Pancreas (tissue), 10 donors: ENCODE data around the gene KNDC1. TPM values are rescaled to one million over a fixed set of nuclear protein-coding genes. Genes with fewer than 3 reads are reported as not detected.
"Not testable (repeated sequence)": the region's sequence is repeated elsewhere in the genome, so short reads cannot be mapped to it uniquely, and the experiment has no call there.

Experiments
- ATAC-seq, 4 donors: fragments of 200-7000 bp; cut with Tn5 transposase; one replicate each; pipeline versions ENCODE4 v1.8.0 to v1.9.1; 2020; ENCODE audit warnings: mild to moderate bottlenecking in 4 of 4, moderate library complexity in 4 of 4
- DNase-seq, 6 donors: peaks; one replicate each; pipeline ENCODE4 v3.0.0-alpha.2; 2020
- FAIRE-seq: peaks from 2 replicates; lab custom pipeline; 2012; peaks lifted over from hg19 to GRCh38; lab: Jason Lieb, UNC
- H3K27ac ChIP-seq, 4 donors: fragments of 200-600 bp; sonication (generic); 1 replicate in 3 of 4; 2 replicates in 1 of 4; pipeline versions ENCODE4 v1.5.0 to v1.8.0; 2020
- H3K27me3 ChIP-seq, 4 donors: fragments of 200-600 bp; one replicate each; pipeline ENCODE4 v1.8.0; 2021
- H3K36me3 ChIP-seq, 3 donors: fragments of 200-600 bp; sonication (generic) in 1 of 3; one replicate each; pipeline versions ENCODE4 v1.5.0 to v1.8.0; 2020 to 2021
- H3K4me1 ChIP-seq, 3 donors: fragments of 200-600 bp; one replicate each; pipeline ENCODE4 v1.8.0; 2021
- H3K4me3 ChIP-seq, 4 donors: fragments of 200-600 bp; sonication (generic) in 2 of 4; one replicate each; pipeline versions ENCODE4 v1.5.0 to v1.8.0; 2020 to 2021
- H3K9me3 ChIP-seq, 4 donors: fragments of 200-600 bp; one replicate each; pipeline ENCODE4 v1.8.0; 2021
- CTCF ChIP-seq, 4 donors: fragments of 200-600 bp; sonication (generic) in 3 of 4; IDR thresholded peaks; one replicate each; pipeline versions ENCODE4 v1.5.0 to v1.8.0; 2021; ENCODE audit warnings: antibody characterized with exemption in 4 of 4
- WGBS, 2 donors: extraction: QIAGEN DNeasy Blood & Tissue Kit; methylation state at CpG; one replicate each; pipeline ENCODE4 v1.1.7; 2013; 5-methylcytosine and 5-hydroxymethylcytosine counted together
- intact Hi-C, 3 donors: fragments of 100-400 bp; cut with DNase I; formaldehyde crosslinking; loops; one replicate each; pipeline versions ENCODE4 v1.11.1 to v1.14.2; 2022
- polyA plus RNA-seq, 2 donors: library from polyadenylated mRNA; stranded (reverse); fragments of 200-250 nt; gene quantifications; one replicate each; pipeline ENCODE4 v1.2.3, GENCODE V29; 2013
- total RNA-seq, 6 donors: library from RNA; stranded (reverse); fragmentation: NEBNext Ultra II Directional in 4 of 6; extraction: Animal tissue kit (Norgen Biotek cat#: 25700) in 4 of 6; gene quantifications; one replicate each; pipeline versions ENCODE4 v1.2.1 to v1.2.4, GENCODE V29; 2021 to 2023
- donor health status: healthy with polysubstance abuse.
- donor health status: DM: no; HTN: no; CAD: no; lungs with moderate emphysema.
- donor health status: DM: no; HTN: no; CAD: no.
- donor health status: control.
- donor health status: control.
- donor health status: Bipolar disorder and iron deficiency.
- donor health status: DM: yes; HTN: yes; CAD: no.
- donor health status: DM: no; HTN: no; CAD: no.
- donor health status: DM: no; HTN: no; CAD: no.
- donor health status: DM: yes; HTN: yes; CAD: no.

The KNDC1 gene
- total and polyA plus RNA-seq, 8 donors, result 0.14 to 3.1 (median 0.74) TPM

GRCh38 chr10:133216776-133217175 is 56.8 kb downstream of the KNDC1 start:
- ATAC-seq, result no peak
- Histone ChIP-seq H3K4me1 (no peaks in the 10 kb centered on the region), H3K36me3 (no peaks in the 10 kb centered on the region), H3K27me3 (no peaks in the 10 kb centered on the region), H3K9me3 (no peaks in the 10 kb centered on the region), H3K27ac (no peak overlapping the region), H3K4me3 (no peak overlapping the region)
- no peak for FAIRE-seq
- no peak for TF ChIP-seq CTCF (IDR thresholded peaks at IDR 0.05)
- WGBS, 2 donors, result 65 to 69% methylated on average over 26 of the region's 26 CpGs
- intact Hi-C loops, result no loop called here
- peak in 2 of 6 donors; percentile 3 to 40 for DNase-seq

GRCh38 chr10:133217800-133218589 is 58.0 kb downstream of the KNDC1 start:
- ATAC-seq (no peak), DNase-seq (peak in 2 of 6 donors; percentile 1 to 49), FAIRE-seq (no peak)
- Histone ChIP-seq H3K27ac (no peak overlapping the region), H3K27me3 (no peaks in the 10 kb centered on the region), H3K36me3 (no peaks in the 10 kb centered on the region), H3K4me1 (no peaks in the 10 kb centered on the region), H3K4me3 (no peak overlapping the region), H3K9me3 (no peaks in the 10 kb centered on the region)
- intact Hi-C loops, result no loop called here
- 56 to 70% methylated on average over 25 of the region's 25 CpGs for WGBS, 2 donors
- no peak for TF ChIP-seq CTCF (IDR thresholded peaks at IDR 0.05)

GRCh38 chr10:133218891-133219290 is 58.9 kb downstream of the KNDC1 start:
- no peaks in the 10 kb centered on the region for H3K4me1 ChIP-seq
- DNase-seq, result no peak
- no peaks in the 10 kb centered on the region for H3K36me3 ChIP-seq
- TF ChIP-seq CTCF (IDR thresholded peaks at IDR 0.05), result no peak
- no peak for FAIRE-seq
- H3K9me3 ChIP-seq, result no peaks in the 10 kb centered on the region
- no peak overlapping the region for H3K27ac ChIP-seq
- intact Hi-C loops, result no loop called here
- H3K27me3 ChIP-seq, result no peaks in the 10 kb centered on the region
- 40 to 52% methylated on average over 20 of the region's 20 CpGs for WGBS, 2 donors
- H3K4me3 ChIP-seq, result no peak overlapping the region
- no peak for ATAC-seq

- H3K36me3 ChIP-seq, result no peaks in the 10 kb centered on the region
- H3K27ac ChIP-seq, result no peak overlapping the region
- H3K27me3 ChIP-seq, result no peaks in the 10 kb centered on the region
- DNase-seq (no peak), ATAC-seq (no peak), FAIRE-seq (no peak)
- H3K4me1 ChIP-seq, result no peaks in the 10 kb centered on the region
- WGBS, 2 donors, result 4 to 7% methylated on average over 27 to 28 of the region's 28 CpGs
- H3K4me3 ChIP-seq, result no peak overlapping the region
- intact Hi-C loops, result no loop called here
- TF ChIP-seq CTCF (IDR thresholded peaks at IDR 0.05), result no peak
- H3K9me3 ChIP-seq, result no peaks in the 10 kb centered on the region
Observed at GRCh38 chr10:133219782-133220181, 59.8 kb downstream of the KNDC1 start.

- ATAC-seq (no peak), DNase-seq (no peak), FAIRE-seq (no peak)
- Histone ChIP-seq H3K27me3 (no peaks in the 10 kb centered on the region), H3K4me1 (no peaks in the 10 kb centered on the region), H3K4me3 (no peak overlapping the region), H3K27ac (no peak overlapping the region), H3K36me3 (no peaks in the 10 kb centered on the region), H3K9me3 (no peaks in the 10 kb centered on the region)
- TF ChIP-seq CTCF (IDR thresholded peaks at IDR 0.05), result no peak
- WGBS, 2 donors, result 54 to 67% methylated on average over 11 of the region's 11 CpGs
- intact Hi-C loops, result no loop called here
Observed at GRCh38 chr10:133221331-133221730, 61.3 kb downstream of the KNDC1 start.

GRCh38 chr10:133221756-133222155 is 61.7 kb downstream of the KNDC1 start:
- FAIRE-seq, H3K27me3 ChIP-seq, H3K9me3 ChIP-seq, intact Hi-C loops, H3K4me1 ChIP-seq, H3K4me3 ChIP-seq, H3K27ac ChIP-seq, H3K36me3 ChIP-seq, DNase-seq, ATAC-seq: not testable (repeated sequence)
- WGBS, 2 donors, result 69 to 77% methylated on average over 10 to 18 of the region's 22 CpGs
